ENCODE data around the gene IQCK. TPM values are rescaled to one million over a fixed set of nuclear protein-coding genes. Genes with fewer than 3 reads are reported as not detected.
A peak's percentile ranks its signal among the peaks of the same experiment; 100 is the strongest.

Gene IQCK
- total RNA-seq, 1 donor from 2014 or later = 0.24 TPM

DNA sequence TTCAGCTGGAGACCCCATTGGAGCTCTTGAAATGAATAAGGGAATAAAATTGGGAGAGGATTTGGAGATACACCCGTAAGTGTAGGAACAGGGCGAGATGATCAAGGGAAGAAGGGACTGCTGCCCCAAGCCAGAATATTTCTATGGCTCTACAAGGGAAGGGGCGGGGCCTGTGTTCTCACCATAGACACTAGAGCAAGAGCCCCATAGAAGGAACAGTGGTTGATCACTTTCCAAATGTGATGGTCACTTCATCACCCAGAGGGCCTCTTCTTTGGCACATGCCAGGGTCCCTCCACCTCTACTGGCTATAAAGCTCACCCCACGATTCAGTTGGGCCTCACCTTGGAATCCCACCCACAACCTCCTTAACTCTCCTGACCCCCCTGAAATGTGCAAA is 141.5 kb downstream of the IQCK start:
- DNase-seq (ENCODE audit: low spot score) = no peak

DNA sequence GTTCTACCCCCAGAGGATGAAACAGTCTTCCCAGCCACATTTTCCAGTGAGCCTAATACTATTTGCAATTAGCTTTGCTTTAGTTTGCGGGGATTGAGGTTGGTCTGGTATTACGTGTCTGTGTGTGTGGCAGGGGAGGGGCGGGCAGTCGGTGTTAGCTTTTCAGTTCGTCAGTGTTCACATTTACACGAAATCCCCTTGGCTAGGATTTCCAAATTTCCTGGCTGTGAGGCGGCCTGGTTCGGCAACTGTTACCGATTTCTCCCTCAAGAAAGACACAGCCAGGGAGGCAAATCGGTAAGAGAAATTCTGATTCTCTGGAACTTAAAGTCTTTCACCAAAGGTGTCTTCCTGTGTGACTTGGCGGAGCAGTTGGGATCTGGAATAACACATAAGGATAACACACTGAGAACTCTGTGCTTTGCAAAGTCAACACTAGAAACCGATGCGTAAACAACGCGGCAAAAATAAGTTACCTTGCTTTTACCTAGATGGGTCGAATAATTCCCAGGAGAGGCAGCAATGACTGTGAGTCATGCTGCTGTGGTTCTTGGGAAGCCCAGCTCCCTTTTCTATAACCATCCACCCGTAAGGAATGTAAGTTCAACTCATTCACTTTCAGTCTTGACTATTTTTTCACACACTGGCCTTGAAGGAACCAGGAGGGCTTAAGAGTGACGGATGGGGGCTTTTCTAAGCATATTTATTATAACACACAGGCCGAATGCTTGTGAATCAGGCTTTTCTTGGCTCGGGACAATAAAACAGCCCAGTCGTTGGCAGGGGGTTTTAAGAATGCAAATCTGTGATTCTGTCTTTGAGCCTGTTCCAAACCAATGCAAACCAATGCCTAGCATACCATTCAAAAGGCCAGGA is 142.3 kb downstream of the IQCK start:
- DNase-seq (ENCODE audit: low spot score) = peak; percentile 39

DNA sequence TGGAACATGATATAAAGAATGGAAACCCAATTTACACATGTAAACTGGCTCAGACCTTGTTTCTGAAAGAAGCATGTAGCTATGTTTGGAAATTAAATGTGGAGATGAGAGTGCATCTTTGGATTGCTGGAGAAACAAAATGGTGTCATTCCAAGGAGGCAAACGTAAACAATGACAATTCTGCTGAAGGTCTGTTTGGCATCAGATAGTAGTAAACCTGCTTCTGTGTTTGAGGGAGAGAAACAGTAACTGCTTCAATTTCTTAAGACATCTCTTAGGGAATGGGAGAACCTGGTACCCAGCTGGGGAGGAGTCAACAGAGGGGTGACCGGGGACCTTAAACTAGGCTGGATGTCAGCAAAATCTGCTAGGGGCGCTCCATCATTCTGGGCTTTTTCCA is 143.1 kb downstream of the IQCK start:
- DNase-seq (ENCODE audit: low spot score) = no peak

DNA sequence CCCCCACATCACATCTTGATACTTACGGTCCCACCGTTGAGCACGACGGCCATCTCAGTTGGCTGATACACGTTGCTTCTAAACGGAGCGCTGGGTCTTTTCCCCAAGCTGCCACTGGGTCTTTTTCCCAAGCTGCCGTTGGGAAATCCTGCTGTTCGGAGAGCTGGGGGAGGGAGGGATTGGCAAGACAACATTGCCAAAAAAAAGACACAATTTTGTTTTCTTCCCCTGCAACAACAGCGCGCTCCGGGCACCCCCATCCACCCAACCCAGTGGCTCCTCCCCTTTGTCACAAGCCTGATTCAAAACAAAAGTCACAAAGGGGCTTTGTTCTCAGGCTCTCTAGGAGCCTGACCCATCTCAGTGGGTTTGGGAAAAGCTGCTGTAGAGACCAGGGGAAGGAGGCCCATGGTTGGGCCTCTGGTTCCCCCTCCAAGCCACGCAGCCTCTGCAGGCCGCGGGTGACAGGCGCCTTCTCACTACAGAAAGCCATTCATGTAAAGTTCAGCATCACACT is 143.8 kb downstream of the IQCK start:
- no peak for DNase-seq (ENCODE audit: low spot score)

DNA sequence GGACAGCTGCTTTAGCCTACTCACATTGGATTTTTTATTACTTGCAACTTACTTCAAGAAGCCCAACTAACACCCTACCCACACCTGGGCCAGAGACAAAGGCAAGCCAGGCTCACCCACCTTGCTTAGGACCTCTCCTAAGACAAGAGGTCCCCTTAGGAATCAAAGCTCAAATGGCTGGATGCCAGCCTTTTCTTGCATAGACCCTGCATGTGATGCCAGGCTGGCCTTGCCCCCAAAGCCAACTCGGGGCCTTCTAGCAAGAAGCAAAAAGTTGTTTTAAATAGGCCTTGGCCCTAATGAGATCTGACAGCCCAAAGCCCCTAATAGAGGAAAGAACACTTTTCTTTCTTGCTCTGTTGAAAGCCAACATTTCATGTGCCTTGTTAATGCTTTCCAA is 145.9 kb downstream of the IQCK start:
- no peak for DNase-seq (ENCODE audit: low spot score)

DNA sequence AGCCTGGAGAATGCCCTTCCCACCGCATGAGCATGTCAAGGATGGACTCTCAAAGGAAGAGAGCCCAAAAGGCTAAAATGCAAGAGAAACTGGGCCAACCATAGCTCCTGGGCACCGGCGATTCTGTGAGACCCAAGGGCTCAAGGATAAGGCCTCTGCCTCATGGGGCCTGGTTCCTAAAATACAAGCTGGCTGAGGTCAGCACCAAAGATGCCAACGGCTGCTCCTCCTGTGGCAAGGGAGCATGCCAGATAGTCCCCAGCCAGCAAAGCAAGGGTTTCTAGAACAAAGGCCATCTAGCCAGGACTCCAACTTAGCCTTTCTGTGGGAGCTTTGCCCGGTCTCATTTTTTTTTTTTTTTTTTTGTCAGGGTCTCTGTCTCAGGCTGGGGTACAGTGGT is 146.5 kb downstream of the IQCK start:
- DNase-seq (ENCODE audit: low spot score) = no peak

DNA sequence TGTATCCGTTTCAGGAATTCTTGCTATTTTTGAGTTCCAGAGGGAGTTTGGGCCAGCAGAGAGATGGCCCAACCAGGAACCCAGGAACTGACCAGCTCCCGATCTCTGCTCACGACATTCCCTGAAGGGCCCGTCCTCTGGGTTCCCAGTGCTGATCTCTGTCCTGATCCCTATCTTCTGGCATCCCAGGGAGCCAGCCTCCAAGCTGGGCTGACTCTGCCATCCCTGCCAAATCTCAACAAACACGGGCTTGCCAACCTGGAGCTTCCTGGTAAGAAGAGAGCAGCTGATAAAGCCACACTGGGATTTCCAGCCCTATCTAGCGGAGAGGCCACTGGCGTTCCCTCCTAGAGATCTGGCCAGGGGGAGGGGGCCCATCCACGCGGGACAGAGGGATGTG is 150.3 kb downstream of the IQCK start:
- no peak for DNase-seq (ENCODE audit: low spot score)

DNA sequence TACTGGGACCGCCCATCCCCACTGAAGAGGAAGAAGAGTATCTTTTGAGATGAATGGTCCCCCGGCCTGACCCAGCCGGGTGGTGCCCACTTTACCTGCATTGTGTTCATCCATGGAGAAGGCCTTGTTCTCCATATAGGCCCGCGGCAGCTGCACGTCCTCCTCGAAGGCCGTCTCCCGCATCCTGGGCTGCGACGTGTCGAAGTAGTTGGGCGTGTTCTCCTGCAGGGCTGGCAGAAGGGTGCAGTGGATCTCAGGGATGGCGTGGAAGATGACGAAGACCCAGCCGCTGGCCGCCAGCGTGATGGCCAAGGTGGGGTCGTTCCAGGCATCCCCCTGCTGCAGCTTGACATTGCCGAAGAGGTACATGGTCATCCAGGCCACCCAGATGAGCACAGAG is 153.7 kb downstream of the IQCK start:
- DNase-seq (ENCODE audit: low spot score) = no peak

DNA sequence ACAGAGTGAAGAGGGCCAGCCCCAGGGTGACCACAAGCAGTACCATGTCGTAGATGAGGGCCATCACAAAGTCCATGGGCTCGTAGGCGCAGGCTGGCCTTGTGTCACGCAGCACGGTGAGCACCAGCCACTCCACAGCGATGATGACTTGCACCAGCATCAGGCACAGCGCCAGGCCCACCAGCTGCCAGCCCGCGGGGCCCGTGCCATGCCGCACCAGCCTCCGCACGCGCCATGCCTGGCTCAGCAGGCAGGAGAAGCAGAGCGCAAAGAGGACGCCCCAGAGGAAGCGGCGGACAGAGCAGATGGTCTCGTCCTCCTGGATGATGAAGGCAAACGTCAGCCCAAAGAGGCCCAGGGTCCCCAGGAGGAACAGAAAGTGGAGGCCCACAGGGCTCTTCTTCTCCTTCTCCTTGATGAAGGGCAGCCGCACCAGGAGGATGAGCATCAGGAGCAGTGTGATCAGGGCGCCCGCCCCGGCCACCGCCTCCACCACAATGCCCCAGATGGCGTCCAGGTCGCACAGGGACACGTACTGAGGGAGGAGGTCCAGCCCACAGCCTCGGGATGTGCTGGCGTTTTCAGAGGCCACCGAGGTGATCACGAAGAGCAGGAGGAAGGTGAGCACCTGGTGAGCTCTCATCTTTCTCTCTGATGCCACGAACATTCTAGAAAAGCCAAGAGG is 154.2 kb downstream of the IQCK start:
- no peak for DNase-seq (ENCODE audit: low spot score)

DNA sequence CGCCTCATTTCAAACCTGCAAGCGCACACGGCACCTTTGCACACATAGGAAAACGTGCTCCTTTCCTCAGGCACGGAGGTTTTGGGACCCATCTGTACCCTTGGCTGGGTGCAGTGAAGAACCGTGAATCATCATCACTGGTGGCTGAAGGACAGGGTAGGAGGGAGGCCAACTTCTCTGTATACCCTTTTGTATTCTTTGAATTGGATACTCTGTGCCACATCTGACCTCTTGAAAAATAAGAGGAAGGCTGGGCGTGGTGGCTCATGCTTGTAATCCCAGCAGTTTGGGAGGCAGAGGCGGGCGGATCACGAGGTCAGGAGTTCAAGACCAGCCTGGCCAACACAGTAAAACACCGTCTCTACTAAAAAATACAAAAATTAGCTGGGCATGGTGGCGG is 154.9 kb downstream of the IQCK start:
- no peak for DNase-seq (ENCODE audit: low spot score)

DNA sequence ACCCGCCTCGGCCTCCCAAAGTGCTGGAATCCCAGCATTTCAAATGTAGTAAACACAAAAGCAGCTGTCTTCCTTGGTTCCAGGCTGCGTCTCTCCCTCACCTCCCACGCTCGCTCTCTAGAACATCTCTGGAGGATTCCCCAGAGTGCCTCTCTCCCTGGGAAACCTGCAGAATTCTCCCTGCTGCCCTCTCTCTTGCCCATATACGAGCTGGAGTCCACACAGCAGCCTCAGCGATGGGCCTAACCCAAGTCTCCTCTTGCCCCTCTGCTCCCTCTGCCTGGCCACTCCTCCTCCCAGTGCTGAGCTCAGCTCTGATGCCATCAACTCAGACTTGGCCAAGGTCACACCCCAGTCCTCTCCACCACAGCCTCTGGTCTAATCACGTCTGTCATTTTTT is 156.0 kb downstream of the IQCK start:
- DNase-seq (ENCODE audit: low spot score) = no peak

DNA sequence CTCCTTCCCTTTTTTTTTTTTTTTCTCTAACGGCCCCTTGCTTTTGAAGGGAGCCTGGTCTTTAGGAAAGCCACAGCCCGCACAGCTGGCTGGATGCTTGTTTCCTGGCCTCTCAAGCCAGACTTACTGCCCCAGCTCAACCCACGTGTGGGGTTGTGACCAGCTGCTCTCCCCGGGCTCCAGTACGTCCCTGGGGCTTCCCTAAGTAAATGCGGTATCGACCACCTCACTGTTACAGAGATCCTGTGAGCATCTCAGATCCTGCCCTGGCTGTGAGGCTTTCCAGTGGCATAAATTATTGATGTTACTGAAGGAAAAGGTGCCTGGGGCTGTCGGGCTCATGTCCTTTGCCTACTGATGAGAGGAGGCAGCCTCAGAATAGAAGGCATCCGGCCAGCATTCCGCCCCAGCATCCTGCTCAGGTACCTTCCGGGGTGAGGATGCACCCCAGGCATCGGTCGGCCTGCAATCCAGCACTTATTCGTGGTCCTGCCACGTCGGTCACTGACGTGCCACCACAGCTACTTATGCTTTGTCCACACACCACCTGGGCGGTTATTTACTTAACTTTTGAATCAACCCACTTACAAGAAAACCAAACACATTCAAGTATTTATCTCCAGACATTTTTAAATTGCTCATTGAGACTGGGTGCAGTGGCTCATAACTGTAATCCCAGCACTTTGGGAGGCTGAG is 156.9 kb downstream of the IQCK start:
- no peak for DNase-seq (ENCODE audit: low spot score)

DNA sequence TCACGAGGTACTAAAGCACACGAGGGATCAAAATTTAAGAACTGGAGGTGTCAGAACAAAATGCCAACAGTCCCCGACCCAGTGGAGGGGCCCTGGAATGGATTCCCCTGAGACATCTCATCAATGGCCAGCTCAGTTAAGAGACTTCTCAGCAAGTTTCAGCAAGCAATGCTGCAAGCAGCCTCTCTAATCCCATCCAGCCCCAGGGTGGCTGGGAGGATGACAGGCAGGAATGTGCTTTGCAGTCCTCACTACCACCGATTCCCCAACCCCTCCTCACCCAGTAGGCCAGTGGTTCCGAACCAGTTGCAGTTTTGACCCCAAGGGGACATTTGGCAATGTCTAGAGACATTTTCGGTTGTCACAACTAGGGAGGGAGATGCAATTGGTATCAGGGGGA is 157.8 kb downstream of the IQCK start:
- peak; percentile 27 for DNase-seq (ENCODE audit: low spot score)

DNA sequence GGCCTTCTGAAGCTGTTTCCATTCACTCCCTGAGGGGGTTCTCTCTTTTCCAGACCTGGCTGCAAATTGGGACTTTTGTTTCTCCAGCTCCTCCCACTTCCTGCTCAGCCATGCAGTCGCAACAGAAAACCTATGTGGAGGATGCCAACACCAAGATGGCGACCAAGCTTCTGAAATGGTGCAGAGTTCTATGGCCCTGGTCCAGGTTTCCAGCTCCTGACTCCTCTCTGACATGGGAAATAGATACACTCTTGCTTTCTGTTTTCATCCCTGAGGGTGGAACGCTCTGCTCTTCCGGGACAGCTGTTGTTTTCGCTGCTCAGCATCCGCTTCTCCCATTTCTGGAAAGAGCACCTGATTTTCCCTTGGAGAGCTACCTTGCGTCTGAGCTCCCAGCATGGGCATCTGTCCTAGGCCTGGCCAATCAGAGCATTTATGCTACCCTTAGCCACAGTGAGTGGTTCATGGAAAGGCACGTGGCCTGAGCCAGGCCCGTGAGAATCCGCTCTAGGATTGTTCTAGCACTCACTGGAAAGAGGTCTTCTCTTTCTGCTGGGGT is 158.5 kb downstream of the IQCK start:
- no peak for DNase-seq (ENCODE audit: low spot score)

DNA sequence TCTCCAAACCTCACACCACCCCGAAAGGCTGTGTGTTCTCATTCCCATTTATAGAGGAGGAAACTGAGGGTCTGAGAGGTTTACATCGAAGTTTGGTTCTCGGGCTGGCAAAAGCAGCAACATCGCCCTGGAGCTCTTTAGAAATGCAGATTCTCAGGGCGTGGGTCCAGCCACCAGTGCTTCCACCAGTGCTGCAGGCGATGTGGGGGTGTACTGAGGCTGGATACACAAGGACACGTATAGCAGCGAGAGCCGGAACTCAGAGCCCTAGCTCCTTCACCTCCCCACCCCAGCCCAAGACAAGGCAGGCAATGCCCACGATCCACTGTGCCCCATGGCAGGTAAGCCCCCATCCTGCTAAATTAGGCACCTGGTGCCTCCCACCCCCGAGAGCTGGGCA is 160.7 kb downstream of the IQCK start:
- DNase-seq (ENCODE audit: low spot score) = no peak

DNA sequence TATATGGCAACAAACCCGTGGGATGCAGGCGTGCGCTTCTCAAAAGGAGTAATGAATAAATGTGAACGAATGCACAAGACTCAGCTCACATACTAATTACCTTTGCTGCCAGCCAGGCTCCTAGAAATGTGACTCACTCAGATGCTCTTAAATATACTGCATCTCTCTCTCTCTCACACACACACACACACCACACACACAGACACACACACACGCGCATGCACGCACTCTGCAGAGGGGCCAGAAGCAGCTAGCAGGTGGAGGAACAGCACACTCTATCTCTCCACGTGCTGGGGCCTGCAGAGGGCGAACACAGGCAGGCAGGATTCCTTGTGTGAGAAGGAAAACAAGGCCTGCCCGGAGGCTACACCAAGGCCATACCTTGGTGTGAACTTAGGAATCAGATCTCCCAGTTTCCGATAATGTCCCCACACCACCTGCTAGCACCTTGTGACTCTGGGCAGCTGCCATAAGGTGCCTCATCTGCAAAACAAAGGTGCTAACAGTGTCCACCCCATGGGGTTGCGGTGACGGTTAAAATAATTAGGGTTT is 161.2 kb downstream of the IQCK start:
- DNase-seq (ENCODE audit: low spot score) = peak; percentile 82

DNA sequence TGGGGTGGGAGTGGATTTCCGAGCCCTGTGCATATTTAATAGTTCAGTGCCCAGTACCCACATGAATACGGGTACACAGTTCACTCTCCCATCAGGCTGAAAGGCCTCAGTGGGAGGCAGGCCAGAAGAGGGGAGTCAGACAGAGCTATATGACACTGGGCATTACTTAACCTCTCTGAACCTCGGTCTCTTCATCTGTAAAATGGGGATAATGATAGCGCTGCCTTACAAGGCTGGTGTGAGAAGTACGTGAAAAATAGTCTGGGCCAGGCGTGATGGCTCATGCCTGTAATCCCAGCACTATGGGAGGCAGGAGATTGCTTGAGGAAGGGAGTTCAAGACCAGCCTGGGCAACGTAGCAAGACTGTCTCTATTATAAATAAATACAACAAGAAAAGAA is 163.0 kb downstream of the IQCK start:
- DNase-seq (ENCODE audit: low spot score) = no peak

DNA sequence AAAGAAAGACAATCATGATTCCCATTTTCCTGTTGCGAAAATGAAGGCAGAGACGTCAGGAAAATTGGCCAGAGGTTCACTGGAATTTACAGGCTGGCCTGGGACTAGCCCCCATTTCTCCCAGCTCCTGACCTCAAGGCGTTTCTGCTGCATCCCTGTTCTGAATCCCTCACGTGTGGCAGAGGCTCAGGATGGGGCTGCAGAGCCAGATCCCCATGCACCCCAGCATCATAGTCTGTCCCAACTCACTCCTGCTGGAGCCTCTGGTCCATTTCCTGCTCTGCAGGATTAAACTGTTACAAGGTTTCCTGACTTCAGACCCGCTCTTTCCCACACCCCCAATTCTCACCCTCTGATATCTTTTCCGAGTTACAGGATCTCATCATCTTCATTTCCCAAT is 163.7 kb downstream of the IQCK start:
- no peak for DNase-seq (ENCODE audit: low spot score)

DNA sequence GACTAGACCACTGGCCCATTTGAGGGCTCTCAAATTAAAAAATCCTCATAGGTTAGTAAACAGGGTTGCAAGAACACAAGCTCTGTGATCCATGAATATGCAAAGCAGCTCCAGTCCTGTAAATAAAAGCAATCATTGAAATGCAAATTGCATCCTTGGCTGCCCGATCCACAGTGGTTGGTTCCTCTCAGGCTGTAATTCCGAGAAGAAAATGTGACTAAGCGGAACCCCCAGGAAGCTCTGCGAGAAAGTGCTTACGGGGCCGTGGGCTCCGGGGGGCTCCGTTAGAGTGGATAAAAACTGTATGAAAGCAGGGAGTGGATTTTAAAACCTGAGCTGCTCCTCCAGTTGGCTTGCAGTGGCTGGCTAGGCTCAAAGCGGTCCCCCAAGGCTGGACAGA is 164.1 kb downstream of the IQCK start:
- no peak for DNase-seq (ENCODE audit: low spot score)

DNA sequence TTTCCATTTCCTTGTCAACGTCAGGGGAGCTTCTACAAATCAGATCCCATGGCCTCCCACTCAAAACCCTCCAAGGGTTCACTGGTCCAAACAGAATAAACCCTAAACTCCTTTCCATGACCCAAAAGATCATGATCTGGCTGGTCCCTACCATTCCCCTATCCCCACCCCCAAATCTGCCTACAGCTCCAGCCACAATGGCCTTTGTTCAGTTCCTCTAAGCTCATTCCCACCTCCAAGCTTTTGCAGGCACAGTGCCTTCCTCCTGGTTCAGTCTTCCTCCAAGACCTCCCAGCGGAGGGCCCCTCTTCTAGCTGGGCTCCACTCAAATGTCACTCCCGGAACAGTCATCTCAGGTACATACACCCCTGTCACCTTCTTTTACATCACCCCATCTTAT is 164.6 kb downstream of the IQCK start:
- no peak for DNase-seq (ENCODE audit: low spot score)

DNA sequence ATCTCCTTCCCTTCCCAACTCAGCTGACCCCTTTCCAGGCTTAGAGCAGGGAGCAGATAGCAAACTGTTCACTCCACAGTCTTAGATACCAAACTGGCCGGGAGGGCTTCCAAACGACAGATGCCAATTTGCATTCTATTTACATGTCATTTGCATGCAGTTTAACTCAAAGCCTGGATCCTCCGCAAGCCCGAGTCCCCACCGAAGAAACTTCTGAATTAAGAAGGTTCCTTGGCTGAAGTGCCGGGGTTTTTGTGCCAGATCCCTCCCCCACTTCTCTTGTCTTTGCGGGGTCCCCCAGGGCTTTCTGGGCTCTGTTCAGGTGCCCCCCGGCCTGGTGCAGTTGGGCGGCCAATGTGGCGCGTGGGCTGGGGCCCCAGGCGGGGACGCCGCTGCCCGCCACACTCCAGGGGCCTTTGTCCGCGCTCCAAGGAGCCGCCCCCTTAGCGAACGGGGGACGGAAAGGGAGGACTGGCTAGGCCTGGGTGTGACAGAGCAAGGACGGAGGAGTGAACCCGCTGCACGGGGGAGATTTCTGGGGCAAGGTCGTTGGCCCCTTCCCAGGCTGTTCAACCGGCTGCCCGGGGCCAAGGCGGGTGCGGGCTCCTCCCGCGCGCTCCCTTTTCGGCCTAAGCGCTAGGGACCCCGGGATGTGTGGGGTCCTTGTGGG is 165.4 kb downstream of the IQCK start:
- DNase-seq (ENCODE audit: low spot score) = peak; percentile 23
